HG03095 (cell line): ENCODE results near the gene SAP30.

Experiments
- ATAC-seq: cut with Tn5 transposase; IDR thresholded peaks from one replicate; pipeline ENCODE4 v1.9.1; 2021; ENCODE audit warnings: moderate library complexity; ENCODE audit not compliant: unreplicated experiment

SAP30 gene

DNA sequence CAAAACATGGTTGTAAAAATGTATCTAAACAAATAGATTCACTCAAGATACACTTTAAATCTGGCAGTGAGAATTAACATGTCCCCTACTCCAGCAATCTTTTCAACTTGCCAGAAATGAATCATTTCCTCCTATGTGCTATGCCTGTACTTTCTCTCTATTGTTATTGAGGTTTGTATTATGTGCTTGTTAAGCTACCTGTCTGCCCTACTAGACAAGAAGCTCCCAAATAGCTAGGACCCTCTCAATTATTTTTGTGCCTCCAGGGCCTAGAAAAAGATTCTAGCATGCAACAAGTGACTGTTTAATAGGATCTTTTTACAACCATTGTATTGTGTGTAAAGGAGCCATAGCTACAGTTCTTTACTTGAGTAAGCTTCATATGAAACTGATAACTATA is 3.5 kb upstream of the SAP30 start:
- ATAC-seq: no peak

GRCh38 chr4:173367946-173368345 is 2.8 kb upstream of the SAP30 start:
- no peak for ATAC-seq

DNA sequence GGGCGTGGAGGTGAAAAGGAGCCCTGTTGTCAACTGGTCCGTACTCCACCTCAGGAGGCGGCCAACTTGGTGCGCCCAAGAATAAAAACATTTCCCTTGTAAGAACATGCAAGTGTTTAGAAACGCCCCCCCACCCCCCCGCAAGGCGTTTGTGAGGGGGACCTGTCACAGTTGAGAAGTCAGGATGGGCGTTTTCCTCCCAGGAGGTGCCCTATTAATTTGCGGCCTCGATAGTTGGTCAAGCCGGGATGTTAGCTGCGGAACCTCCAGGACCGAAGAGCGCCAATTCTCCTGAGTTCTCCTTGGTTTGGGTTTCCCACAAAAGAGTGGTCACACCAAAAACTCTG is 651 bp upstream of the SAP30 start:
- peak; percentile 0 for ATAC-seq

- ATAC-seq: peak; percentile 10
Observed at GRCh38 chr4:173371292-173372192, 788 bp downstream of the SAP30 start.

- no peak for ATAC-seq
Observed at GRCh38 chr4:173374588-173374987, 3.8 kb downstream of the SAP30 start.

DNA sequence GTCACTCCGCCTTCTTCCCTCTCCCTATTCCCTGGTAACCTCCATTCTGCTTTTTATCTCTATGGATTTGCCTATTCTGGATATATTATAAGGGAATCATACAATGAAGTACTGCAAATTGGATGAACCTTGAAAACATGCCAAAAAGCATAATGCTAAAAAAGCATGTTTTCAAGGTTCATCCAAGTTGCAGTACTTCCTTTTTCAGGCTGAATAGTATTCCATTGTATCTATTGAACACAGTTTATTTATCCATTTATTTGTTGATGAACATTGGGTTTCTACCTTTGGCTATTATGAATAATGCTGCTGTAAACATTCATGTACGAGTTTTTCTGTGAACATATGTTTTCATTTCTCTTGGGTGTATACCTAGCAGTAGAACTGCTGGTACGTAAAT is 9.2 kb downstream of the SAP30 start:
- ATAC-seq: no peak

GRCh38 chr4:173380987-173381386 is 10.2 kb downstream of the SAP30 start:
- ATAC-seq: no peak

DNA sequence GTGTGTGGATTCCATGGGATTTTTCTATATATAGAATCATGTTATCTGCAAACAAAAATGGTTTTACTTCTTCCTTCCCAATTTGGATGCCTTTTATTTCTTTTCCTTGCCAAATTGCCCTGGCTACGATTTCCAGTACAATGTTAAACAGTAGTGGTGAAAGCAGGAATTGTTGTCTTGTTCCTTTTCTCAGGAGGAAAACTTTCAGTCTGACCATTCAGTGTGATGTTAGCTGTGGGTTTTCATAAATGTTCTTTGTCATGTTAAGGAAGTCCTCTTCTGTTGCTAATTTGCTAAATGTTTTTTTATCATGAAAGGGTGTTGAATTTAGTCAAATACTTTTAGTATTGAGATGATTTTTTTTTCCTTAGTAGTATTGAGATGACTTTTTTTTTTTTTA is 10.9 kb downstream of the SAP30 start:
- no peak for ATAC-seq

- no peak for ATAC-seq
Observed at GRCh38 chr4:173382349-173382748, 11.6 kb downstream of the SAP30 start.

- no peak for ATAC-seq
Observed at GRCh38 chr4:173386751-173387150, 16.0 kb downstream of the SAP30 start.

DNA sequence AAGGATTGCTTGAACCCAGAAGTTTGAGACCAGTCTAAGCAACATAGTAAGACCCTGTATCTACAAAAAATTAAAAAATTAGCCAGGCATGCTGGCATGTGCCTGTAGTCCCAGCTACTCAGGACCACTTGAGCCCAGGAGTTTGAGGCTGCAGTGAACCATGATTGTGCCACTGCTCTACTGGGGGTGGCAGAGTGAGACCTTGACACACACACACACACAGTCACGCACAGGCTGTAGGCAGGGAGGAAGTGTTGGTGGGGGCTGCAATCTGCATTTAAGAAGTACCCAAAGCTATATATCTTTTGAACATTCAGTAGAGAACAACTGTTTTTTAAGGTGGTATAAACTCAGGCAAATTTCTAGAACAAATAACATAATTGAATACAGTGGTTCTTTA is 20.9 kb downstream of the SAP30 start:
- no peak for ATAC-seq

GRCh38 chr4:173397604-173398003 is 26.9 kb downstream of the SAP30 start:
- ATAC-seq: no peak

DNA sequence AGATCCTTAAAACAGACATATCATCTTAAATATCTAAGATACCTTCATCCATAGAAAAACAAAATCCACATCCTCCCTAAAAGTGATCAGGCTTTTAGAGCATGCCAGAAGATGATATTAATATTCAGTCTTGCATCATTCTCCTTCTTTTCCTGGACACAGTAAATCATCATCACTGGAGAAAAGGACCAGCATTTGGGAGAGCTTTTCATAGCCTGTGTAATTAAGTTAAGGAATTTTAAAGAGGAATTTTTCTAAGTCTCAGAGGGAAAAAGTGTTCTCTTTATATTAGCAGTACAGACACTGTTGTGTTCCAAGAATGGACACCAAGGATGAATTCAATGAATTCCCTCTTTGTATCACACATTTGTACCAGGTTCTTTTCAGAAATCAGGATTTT is 27.5 kb downstream of the SAP30 start:
- ATAC-seq: no peak

- no peak for ATAC-seq
Observed at GRCh38 chr4:173398779-173399415, 28.1 kb downstream of the SAP30 start, which contains the start of gene SCRG1. SCRG1 (minus strand) TSS chr4:173399116; CDS start chr4:173391414, 7,702 bp downstream.

- no peak for ATAC-seq
Observed at GRCh38 chr4:173401063-173401462, 30.3 kb downstream of the SAP30 start.

DNA sequence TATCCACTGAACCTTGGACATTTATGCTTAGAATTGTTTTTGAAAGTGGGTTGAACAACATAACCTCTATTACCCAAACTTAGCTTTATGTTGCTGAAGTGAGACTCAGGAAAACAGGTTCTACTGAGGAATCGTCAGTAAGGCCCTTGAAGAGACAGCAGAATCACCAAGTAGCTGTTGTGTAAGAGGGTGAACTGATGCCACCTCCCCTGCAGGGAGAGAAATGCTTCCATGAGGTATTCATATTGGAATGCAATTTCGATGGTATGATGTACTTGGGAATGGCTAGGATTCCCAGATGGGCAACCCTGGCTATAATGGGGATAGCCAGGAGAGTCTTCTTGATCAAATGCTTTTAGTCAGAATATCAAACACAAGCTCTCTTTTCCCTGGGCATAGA is 32.3 kb downstream of the SAP30 start:
- ATAC-seq: no peak

- ATAC-seq: no peak
Observed at GRCh38 chr4:173404296-173404865, 33.6 kb downstream of the SAP30 start.

DNA sequence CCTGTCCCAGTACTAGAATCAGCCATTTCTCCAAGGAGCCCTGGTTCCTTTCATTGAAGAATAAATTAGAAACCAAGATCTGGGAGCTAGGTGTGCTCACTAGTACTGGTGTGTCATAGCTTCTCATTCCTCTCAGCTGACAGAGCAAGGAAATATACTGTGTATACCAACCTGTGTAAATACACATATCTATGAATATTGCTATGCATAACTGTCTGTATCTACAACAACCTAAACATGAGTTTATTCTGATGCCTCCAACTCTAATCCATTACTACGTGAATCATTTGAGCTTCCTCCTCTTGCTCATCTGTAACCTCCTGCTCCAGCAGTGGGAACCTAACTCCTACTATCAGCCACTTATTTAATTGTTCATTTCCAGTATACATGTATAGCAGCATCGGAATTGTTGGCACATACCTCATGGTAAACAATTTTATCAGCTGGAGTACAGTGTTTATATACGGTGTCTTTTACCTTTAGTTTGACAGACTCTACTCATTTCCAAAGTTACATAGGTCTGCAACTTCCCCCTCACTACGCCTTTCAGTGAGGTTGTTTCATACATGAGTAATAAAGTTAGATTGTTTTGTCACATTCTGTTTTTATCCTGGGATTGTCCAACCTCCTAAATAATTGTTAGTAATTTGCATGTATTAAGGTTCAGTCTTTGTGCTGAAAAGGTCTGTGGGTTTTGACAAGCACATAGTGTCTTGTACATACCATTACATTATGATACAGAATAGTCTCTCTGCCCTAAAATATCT is 35.3 kb downstream of the SAP30 start:
- ATAC-seq: peak; percentile 70

GRCh38 chr4:173410079-173410478 is 39.3 kb downstream of the SAP30 start:
- ATAC-seq: no peak

- ATAC-seq: no peak
Observed at GRCh38 chr4:173411106-173411693, 40.4 kb downstream of the SAP30 start.

DNA sequence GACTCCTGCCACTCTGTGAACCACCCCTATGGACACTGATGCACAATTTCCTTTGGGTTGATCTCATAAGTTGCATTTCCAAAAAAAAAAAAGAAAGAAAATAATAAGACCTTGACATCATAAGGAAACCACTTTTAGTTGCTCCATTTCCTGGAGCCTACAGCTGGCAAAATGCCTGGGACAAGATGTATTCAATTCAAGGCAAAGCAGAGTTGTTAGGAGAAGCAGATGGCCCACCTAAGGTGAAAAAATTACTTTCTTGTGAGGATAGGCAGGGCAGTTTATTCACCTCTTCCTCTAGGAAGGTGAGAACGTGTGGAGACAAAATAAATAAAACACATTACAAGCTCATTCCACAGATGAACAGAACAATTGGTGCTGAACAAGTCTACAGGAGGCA is 42.3 kb downstream of the SAP30 start:
- no peak for ATAC-seq
